SK-N-SH (cell line): ENCODE measurements around the gene SIRT3. TPM values are rescaled to one million over a fixed set of nuclear protein-coding genes. Genes with fewer than 3 reads are reported as not detected.

Source experiments
- CTCF ChIA-PET: fragments of 300-600, 350-600 bp; formaldehyde crosslinking; extraction: SDS; loops from one replicate; lab custom pipeline; 2021; lab: Yijun Ruan, JAX
- POLR2A ChIA-PET: fragments of 350-600 bp; sonication (Branson Sonifier 250); formaldehyde crosslinking; extraction: SDS; loops from one replicate; lab custom pipeline; 2020; ENCODE audit warnings: antibody characterized with exemption, inconsistent platforms; lab: Yijun Ruan, JAX
- DNase-seq: peaks from one replicate; pipeline ENCODE4 v3.0.0; 2012
- H2AFZ ChIP-seq: fragments of 200-600 bp; sonication (generic); 2 replicates; pipeline ENCODE4 v1.8.1; 2016; ENCODE audit warnings: antibody characterized with exemption, mild to moderate bottlenecking, low read depth
- H3F3A ChIP-seq: fragments of 200-600 bp; sonication (generic); replicated peaks from 2 replicates; pipeline ENCODE3; 2016; ENCODE audit warnings: antibody characterized with exemption, mild to moderate bottlenecking; ENCODE audit not compliant: insufficient read depth
- H3K27ac ChIP-seq, 2 experiments: fragments of 200-500 bp in 1 of 2; fragments of 200-600 bp in 1 of 2; sonication (Bioruptor generic) in 1 of 2; sonication (generic), shearing (Covaris generic) in 1 of 2; 2 replicates each; pipeline versions ENCODE4 v1.5.1 to v1.6.1; 2014 to 2016; ENCODE audit warnings: low read depth in 2 of 2, inconsistent platforms in 1 of 2, low read length in 1 of 2, mild to moderate bottlenecking in 1 of 2, mixed read lengths in 1 of 2
- H3K27me3 ChIP-seq: fragments of 200-600 bp; sonication (generic), shearing (Covaris generic); 2 replicates; pipeline ENCODE4 v1.6.1; 2016; ENCODE audit warnings: mixed run types; ENCODE audit not compliant: insufficient read depth
- H3K36me3 ChIP-seq, 2 experiments: fragments of 200-500 bp in 1 of 2; fragments of 200-600 bp in 1 of 2; sonication (Bioruptor generic) in 1 of 2; sonication (generic) in 1 of 2; replicated peaks in 1 of 2; 2 replicates each; pipeline versions ENCODE3 to v1.5.1; 2014 to 2016; ENCODE audit warnings: low read length in 1 of 2, mild to moderate bottlenecking in 1 of 2; ENCODE audit not compliant: insufficient read depth in 2 of 2, control insufficient read depth in 1 of 2
- H3K4me1 ChIP-seq, 2 experiments: fragments of 200-500 bp in 1 of 2; fragments of 200-600 bp in 1 of 2; sonication (Bioruptor generic) in 1 of 2; sonication (generic), shearing (Covaris generic) in 1 of 2; 2 replicates each; pipeline versions ENCODE4 v1.5.1 to v1.6.1; 2014 to 2016; ENCODE audit warnings: low read depth in 1 of 2, low read length in 1 of 2, mixed run types in 1 of 2; ENCODE audit not compliant: insufficient read depth in 2 of 2, control insufficient read depth in 1 of 2
- H3K4me2 ChIP-seq: fragments of 200-600 bp; sonication (generic), shearing (Covaris generic); 2 replicates; pipeline ENCODE4 v1.6.1; 2017; ENCODE audit warnings: mixed run types
- H3K4me3 ChIP-seq, 2 experiments: fragments of 200-500 bp in 1 of 2; fragments of 200-600 bp in 1 of 2; sonication (Bioruptor generic) in 1 of 2; sonication (generic), shearing (Covaris generic) in 1 of 2; 2 replicates each; pipeline versions ENCODE4 v1.5.1 to v1.8.1; 2014 to 2016; ENCODE audit warnings: low read depth in 2 of 2, inconsistent platforms in 1 of 2, low read length in 1 of 2, mild to moderate bottlenecking in 1 of 2, mixed read lengths in 1 of 2, moderate library complexity in 1 of 2
- H3K79me2 ChIP-seq: fragments of 200-600 bp; sonication (generic); 2 replicates; pipeline ENCODE4 v1.8.1; 2017; ENCODE audit warnings: mild to moderate bottlenecking; ENCODE audit not compliant: insufficient read depth
- H3K9ac ChIP-seq: fragments of 200-600 bp; sonication (generic); 2 replicates; pipeline ENCODE4 v1.6.1; 2017; ENCODE audit warnings: mixed run types
- H3K9me2 ChIP-seq: fragments of 200-600 bp; sonication (generic); 2 replicates; pipeline ENCODE4 v1.6.1; 2017; ENCODE audit warnings: mixed run types
- H3K9me3 ChIP-seq: fragments of 200-600 bp; sonication (generic); 2 replicates; pipeline ENCODE4 v1.6.1; 2017; ENCODE audit warnings: mixed run types, mild to moderate bottlenecking, moderate library complexity
- H4K20me1 ChIP-seq: fragments of 200-600 bp; sonication (generic); 2 replicates; pipeline ENCODE4 v1.6.1; 2017; ENCODE audit warnings: mild to moderate bottlenecking, mixed run types; ENCODE audit not compliant: insufficient read depth
- CHD2 ChIP-seq: fragments of 150-350 bp; IDR thresholded peaks from 2 replicates; pipeline ENCODE4 v1.6.1; 2018; ENCODE audit warnings: low read length; ENCODE audit not compliant: partially characterized antibody
- ELF1 ChIP-seq: IDR thresholded peaks from 2 replicates; pipeline ENCODE4 v1.4.0; 2012
- EP300 ChIP-seq, 2 experiments: IDR thresholded peaks; 2 replicates each; pipeline versions ENCODE4 v1.4.0 to v1.6.1; 2012; ENCODE audit warnings: borderline replicate concordance in 1 of 2, low read depth in 1 of 2, low read length in 1 of 2
- GATA2 ChIP-seq: sonication (generic); formaldehyde crosslinking; IDR thresholded peaks from 2 replicates; pipeline ENCODE4 v1.5.0; 2020; ENCODE audit warnings: mild to moderate bottlenecking, missing genetic modification reagents
- NRF1 ChIP-seq: IDR thresholded peaks from 2 replicates; pipeline ENCODE4 v1.6.1; 2012; ENCODE audit warnings: low read depth, mild to moderate bottlenecking, low read length
- RXRA ChIP-seq: IDR thresholded peaks from 2 replicates; pipeline ENCODE4 v1.4.0; 2012; ENCODE audit warnings: low read depth, mild to moderate bottlenecking, borderline replicate concordance
- YY1 ChIP-seq: IDR thresholded peaks from 2 replicates; pipeline ENCODE4 v1.4.0; 2012; ENCODE audit warnings: low read depth, mild to moderate bottlenecking
- WGBS: methylation state at CpG from one replicate; pipeline ENCODE4 v1.1.6; 2017; ENCODE audit warnings: low lambda C conversion rate; 5-methylcytosine and 5-hydroxymethylcytosine counted together
- polyA plus RNA-seq, 3 experiments: library from polyadenylated mRNA; depleted of rRNA; stranded (reverse); fragments of >200 nt; gene quantifications; 2 replicates each; pipeline ENCODE4 v1.2.3, GENCODE V29; 2012
- TF ChIP-seq, protein P1 (sequence below): IDR thresholded peaks from 2 replicates; pipeline ENCODE4; 2012
- TF ChIP-seq, protein P2 (sequence below): IDR thresholded peaks from 2 replicates; pipeline ENCODE4 v1.6.1; 2012; ENCODE audit warnings: mild to moderate bottlenecking, low read depth, low read length, moderate library complexity
- TF ChIP-seq, protein P3 (sequence below): IDR thresholded peaks from 2 replicates; pipeline ENCODE4 v1.4.0; 2012; ENCODE audit warnings: low read depth, borderline replicate concordance
- TF ChIP-seq, protein P4 (sequence below): fragments of 200-600 bp; sonication (generic); IDR thresholded peaks from 2 replicates; pipeline ENCODE4 v1.6.1; 2017; ENCODE audit warnings: antibody characterized with exemption, mild to moderate bottlenecking, moderate library complexity
- TF ChIP-seq, protein P5 (sequence below): fragments of 150-350 bp; IDR thresholded peaks from 2 replicates; pipeline ENCODE4 v1.6.1; 2016; ENCODE audit warnings: mild to moderate bottlenecking, low read depth, low read length
- TF ChIP-seq, protein P6 (sequence below): IDR thresholded peaks from 2 replicates; pipeline ENCODE4 v1.4.0; 2012; ENCODE audit warnings: low read depth, borderline replicate concordance

The SIRT3 gene
- polyA plus RNA-seq, 1 of the 3 experiments (the other 2 are of a cell fraction): 34.4 TPM

DNA sequence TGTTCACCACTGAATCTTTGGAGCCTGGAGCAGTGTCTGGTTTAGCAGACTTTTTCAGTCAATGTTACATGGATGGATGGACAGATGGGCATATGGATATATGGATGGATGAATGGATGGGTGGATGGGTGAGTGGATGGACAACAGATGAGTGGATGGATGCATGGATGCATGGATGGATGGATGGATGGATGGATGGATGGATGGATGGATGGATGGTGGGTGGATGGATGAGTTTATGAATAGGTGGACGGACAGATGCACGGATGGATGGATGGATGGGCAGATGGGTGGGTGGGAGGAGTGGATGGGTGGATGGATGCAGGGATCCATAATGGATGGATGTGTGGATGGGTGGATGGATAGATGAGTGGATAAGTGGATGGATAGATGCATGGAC, 19.7 kb upstream of the SIRT3 start:
- CTCF ChIA-PET: interaction anchor here (1.7 kb wide), 1 partner anchor 11 kb away, joined by 4 read pairs; no protein-coding TSS in a partner anchor
- no peak for DNase-seq
- Histone ChIP-seq H4K20me1 (no peaks in the 10 kb centered on the region), H3K9me3 (no peaks in the 10 kb centered on the region), H3F3A (peaks cover 14% of the 10 kb centered on the region), H3K36me3 (peaks cover 16 to 28% of the 10 kb centered on the region in 2 experiments), H3K79me2 (no peaks in the 10 kb centered on the region), H3K27me3 (no peaks in the 10 kb centered on the region), H2AFZ (no peak overlapping the region), H3K4me1 (no peaks in the 10 kb centered on the region), H3K27ac (no peak overlapping the region), H3K4me3 (no peak overlapping the region), H3K9ac (no peak overlapping the region), H3K9me2 (no peaks in the 10 kb centered on the region), H3K4me2 (no peak overlapping the region)
- POLR2A ChIA-PET: no interaction called here
- TF ChIP-seq, protein P1, sequence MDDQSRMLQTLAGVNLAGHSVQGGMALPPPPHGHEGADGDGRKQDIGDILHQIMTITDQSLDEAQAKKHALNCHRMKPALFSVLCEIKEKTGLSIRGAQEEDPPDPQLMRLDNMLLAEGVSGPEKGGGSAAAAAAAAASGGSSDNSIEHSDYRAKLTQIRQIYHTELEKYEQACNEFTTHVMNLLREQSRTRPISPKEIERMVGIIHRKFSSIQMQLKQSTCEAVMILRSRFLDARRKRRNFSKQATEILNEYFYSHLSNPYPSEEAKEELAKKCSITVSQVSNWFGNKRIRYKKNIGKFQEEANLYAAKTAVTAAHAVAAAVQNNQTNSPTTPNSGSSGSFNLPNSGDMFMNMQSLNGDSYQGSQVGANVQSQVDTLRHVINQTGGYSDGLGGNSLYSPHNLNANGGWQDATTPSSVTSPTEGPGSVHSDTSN: no peak
- TF ChIP-seq, protein P2, sequence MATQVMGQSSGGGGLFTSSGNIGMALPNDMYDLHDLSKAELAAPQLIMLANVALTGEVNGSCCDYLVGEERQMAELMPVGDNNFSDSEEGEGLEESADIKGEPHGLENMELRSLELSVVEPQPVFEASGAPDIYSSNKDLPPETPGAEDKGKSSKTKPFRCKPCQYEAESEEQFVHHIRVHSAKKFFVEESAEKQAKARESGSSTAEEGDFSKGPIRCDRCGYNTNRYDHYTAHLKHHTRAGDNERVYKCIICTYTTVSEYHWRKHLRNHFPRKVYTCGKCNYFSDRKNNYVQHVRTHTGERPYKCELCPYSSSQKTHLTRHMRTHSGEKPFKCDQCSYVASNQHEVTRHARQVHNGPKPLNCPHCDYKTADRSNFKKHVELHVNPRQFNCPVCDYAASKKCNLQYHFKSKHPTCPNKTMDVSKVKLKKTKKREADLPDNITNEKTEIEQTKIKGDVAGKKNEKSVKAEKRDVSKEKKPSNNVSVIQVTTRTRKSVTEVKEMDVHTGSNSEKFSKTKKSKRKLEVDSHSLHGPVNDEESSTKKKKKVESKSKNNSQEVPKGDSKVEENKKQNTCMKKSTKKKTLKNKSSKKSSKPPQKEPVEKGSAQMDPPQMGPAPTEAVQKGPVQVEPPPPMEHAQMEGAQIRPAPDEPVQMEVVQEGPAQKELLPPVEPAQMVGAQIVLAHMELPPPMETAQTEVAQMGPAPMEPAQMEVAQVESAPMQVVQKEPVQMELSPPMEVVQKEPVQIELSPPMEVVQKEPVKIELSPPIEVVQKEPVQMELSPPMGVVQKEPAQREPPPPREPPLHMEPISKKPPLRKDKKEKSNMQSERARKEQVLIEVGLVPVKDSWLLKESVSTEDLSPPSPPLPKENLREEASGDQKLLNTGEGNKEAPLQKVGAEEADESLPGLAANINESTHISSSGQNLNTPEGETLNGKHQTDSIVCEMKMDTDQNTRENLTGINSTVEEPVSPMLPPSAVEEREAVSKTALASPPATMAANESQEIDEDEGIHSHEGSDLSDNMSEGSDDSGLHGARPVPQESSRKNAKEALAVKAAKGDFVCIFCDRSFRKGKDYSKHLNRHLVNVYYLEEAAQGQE: no peak
- TF ChIP-seq, protein P3, sequence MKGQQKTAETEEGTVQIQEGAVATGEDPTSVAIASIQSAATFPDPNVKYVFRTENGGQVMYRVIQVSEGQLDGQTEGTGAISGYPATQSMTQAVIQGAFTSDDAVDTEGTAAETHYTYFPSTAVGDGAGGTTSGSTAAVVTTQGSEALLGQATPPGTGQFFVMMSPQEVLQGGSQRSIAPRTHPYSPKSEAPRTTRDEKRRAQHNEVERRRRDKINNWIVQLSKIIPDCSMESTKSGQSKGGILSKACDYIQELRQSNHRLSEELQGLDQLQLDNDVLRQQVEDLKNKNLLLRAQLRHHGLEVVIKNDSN: no peak
- TF ChIP-seq ELF1 (no peak), YY1 (no peak), RXRA (no peak), CHD2 (no peak), GATA2 (CRISPR knock-in tag) (no peak), NRF1 (no peak), EP300 (IDR thresholded peaks at IDR 0.05; ENCODE audit: borderline replicate concordance in 1 of 2, low read depth in 1 of 2, low read length in 1 of 2) (no peak)
- TF ChIP-seq, protein P4, sequence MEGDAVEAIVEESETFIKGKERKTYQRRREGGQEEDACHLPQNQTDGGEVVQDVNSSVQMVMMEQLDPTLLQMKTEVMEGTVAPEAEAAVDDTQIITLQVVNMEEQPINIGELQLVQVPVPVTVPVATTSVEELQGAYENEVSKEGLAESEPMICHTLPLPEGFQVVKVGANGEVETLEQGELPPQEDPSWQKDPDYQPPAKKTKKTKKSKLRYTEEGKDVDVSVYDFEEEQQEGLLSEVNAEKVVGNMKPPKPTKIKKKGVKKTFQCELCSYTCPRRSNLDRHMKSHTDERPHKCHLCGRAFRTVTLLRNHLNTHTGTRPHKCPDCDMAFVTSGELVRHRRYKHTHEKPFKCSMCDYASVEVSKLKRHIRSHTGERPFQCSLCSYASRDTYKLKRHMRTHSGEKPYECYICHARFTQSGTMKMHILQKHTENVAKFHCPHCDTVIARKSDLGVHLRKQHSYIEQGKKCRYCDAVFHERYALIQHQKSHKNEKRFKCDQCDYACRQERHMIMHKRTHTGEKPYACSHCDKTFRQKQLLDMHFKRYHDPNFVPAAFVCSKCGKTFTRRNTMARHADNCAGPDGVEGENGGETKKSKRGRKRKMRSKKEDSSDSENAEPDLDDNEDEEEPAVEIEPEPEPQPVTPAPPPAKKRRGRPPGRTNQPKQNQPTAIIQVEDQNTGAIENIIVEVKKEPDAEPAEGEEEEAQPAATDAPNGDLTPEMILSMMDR: no peak
- TF ChIP-seq, protein P5, sequence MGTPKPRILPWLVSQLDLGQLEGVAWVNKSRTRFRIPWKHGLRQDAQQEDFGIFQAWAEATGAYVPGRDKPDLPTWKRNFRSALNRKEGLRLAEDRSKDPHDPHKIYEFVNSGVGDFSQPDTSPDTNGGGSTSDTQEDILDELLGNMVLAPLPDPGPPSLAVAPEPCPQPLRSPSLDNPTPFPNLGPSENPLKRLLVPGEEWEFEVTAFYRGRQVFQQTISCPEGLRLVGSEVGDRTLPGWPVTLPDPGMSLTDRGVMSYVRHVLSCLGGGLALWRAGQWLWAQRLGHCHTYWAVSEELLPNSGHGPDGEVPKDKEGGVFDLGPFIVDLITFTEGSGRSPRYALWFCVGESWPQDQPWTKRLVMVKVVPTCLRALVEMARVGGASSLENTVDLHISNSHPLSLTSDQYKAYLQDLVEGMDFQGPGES: no peak
- TF ChIP-seq, protein P6, sequence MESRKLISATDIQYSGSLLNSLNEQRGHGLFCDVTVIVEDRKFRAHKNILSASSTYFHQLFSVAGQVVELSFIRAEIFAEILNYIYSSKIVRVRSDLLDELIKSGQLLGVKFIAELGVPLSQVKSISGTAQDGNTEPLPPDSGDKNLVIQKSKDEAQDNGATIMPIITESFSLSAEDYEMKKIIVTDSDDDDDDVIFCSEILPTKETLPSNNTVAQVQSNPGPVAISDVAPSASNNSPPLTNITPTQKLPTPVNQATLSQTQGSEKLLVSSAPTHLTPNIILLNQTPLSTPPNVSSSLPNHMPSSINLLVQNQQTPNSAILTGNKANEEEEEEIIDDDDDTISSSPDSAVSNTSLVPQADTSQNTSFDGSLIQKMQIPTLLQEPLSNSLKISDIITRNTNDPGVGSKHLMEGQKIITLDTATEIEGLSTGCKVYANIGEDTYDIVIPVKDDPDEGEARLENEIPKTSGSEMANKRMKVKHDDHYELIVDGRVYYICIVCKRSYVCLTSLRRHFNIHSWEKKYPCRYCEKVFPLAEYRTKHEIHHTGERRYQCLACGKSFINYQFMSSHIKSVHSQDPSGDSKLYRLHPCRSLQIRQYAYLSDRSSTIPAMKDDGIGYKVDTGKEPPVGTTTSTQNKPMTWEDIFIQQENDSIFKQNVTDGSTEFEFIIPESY: no peak
- 98% methylated on average over 2 of the region's 2 CpGs for WGBS
